H9 (cell line): ENCODE results near the gene MESD. TPM values are rescaled to one million over a fixed set of nuclear protein-coding genes. Genes with fewer than 3 reads are reported as not detected.

Experiments used
- DNase-seq: peaks from one replicate; pipeline ENCODE4 v3.0.0-alpha.2; 2017
- H2AFZ ChIP-seq: one replicate; pipeline ENCODE4 v1.6.1; 2013; ENCODE audit warnings: mild to moderate bottlenecking, low read length, control low read depth, moderate library complexity
- H2AK5ac ChIP-seq: 2 replicates; pipeline ENCODE4 v1.6.1; 2013; ENCODE audit warnings: low read length, control low read depth, mixed read lengths; ENCODE audit not compliant: insufficient read length
- H2BK120ac ChIP-seq: one replicate; pipeline ENCODE4 v1.6.1; 2013; ENCODE audit warnings: low read depth, mild to moderate bottlenecking, low read length, control low read depth, inconsistent platforms; ENCODE audit not compliant: poor library complexity, severe bottlenecking
- H2BK12ac ChIP-seq: 2 replicates; pipeline ENCODE4 v1.6.1; 2013; ENCODE audit warnings: low read length, control low read depth, mixed read lengths, low read depth; ENCODE audit not compliant: insufficient read length
- H2BK15ac ChIP-seq: 2 replicates; pipeline ENCODE4 v1.6.1; 2013; ENCODE audit warnings: low read depth, low read length, control low read depth
- H2BK20ac ChIP-seq: one replicate; pipeline ENCODE4 v1.6.1; 2013; ENCODE audit warnings: low read depth, mild to moderate bottlenecking, low read length, control low read depth, inconsistent platforms; ENCODE audit not compliant: poor library complexity, severe bottlenecking
- H2BK5ac ChIP-seq: 2 replicates; pipeline ENCODE4 v1.6.1; 2013; ENCODE audit warnings: low read length, control low read depth, mixed read lengths; ENCODE audit not compliant: insufficient read length
- H3K14ac ChIP-seq: 2 replicates; pipeline ENCODE4 v1.6.1; 2013; ENCODE audit warnings: low read length, control low read depth; ENCODE audit not compliant: insufficient read depth
- H3K18ac ChIP-seq: 2 replicates; pipeline ENCODE4 v1.6.1; 2013; ENCODE audit warnings: low read depth, mild to moderate bottlenecking, mixed read lengths, low read length, control low read depth; ENCODE audit not compliant: insufficient read length
- H3K23ac ChIP-seq: 2 replicates; pipeline ENCODE4 v1.6.1; 2013; ENCODE audit warnings: low read length, control low read depth, mixed read lengths, low read depth; ENCODE audit not compliant: insufficient read length
- H3K23me2 ChIP-seq: 2 replicates; pipeline ENCODE4 v1.6.1; 2013; ENCODE audit warnings: low read depth, mild to moderate bottlenecking, mixed read lengths, low read length, control low read depth; ENCODE audit not compliant: insufficient read length, poor library complexity, severe bottlenecking
- H3K27ac ChIP-seq: 2 replicates; pipeline ENCODE4 v1.5.1; 2013; ENCODE audit warnings: low read length, control low read depth, mixed read lengths, low read depth; ENCODE audit not compliant: insufficient read length
- H3K27me3 ChIP-seq: 2 replicates; pipeline ENCODE4 v1.6.1; 2013; ENCODE audit warnings: low read length, control low read depth, inconsistent platforms; ENCODE audit not compliant: insufficient read depth
- H3K4ac ChIP-seq: 2 replicates; pipeline ENCODE4 v1.6.1; 2013; ENCODE audit warnings: low read depth, mild to moderate bottlenecking, control low read depth, inconsistent platforms, low read length, moderate library complexity
- H3K4me1 ChIP-seq: 2 replicates; pipeline ENCODE4 v1.6.1; 2013; ENCODE audit warnings: low read length, control low read depth, inconsistent platforms; ENCODE audit not compliant: insufficient read depth
- H3K4me2 ChIP-seq: 2 replicates; pipeline ENCODE4 v1.6.1; 2013; ENCODE audit warnings: low read length, control low read depth, mixed read lengths; ENCODE audit not compliant: insufficient read length, insufficient read depth
- H3K56ac ChIP-seq: 2 replicates; pipeline ENCODE4 v1.6.1; 2013; ENCODE audit warnings: low read depth, mild to moderate bottlenecking, mixed read lengths, low read length, control low read depth; ENCODE audit not compliant: insufficient read length
- H3K79me1 ChIP-seq: 2 replicates; pipeline ENCODE4 v1.6.1; 2013; ENCODE audit warnings: low read depth, mild to moderate bottlenecking, moderate library complexity, low read length, control low read depth, inconsistent platforms; ENCODE audit not compliant: insufficient read depth, poor library complexity, severe bottlenecking
- H3K79me2 ChIP-seq: 2 replicates; pipeline ENCODE4 v1.6.1; 2013; ENCODE audit warnings: low read length, control low read depth, inconsistent platforms; ENCODE audit not compliant: insufficient read depth
- H3K9ac ChIP-seq: 2 replicates; pipeline ENCODE4 v1.6.1; 2013; ENCODE audit warnings: low read length, control low read depth, mixed read lengths; ENCODE audit not compliant: insufficient read length; ENCODE audit errors: extremely low read depth
- H3K9me3 ChIP-seq: one replicate; pipeline ENCODE4 v1.6.1; 2013; ENCODE audit warnings: low read depth, low read length, inconsistent platforms; ENCODE audit not compliant: control insufficient read depth
- H3T11ph ChIP-seq: one replicate; pipeline ENCODE4 v1.6.1; 2013; ENCODE audit warnings: mild to moderate bottlenecking, low read length, control low read depth, inconsistent platforms
- H4K20me1 ChIP-seq: one replicate; pipeline ENCODE4 v1.6.1; 2013; ENCODE audit not compliant: control insufficient read depth, insufficient read length, insufficient read depth
- H4K5ac ChIP-seq: 2 replicates; pipeline ENCODE4 v1.6.1; 2013; ENCODE audit warnings: low read depth, mild to moderate bottlenecking, mixed read lengths, low read length, control low read depth; ENCODE audit not compliant: insufficient read length
- H4K8ac ChIP-seq: replicated peaks from 2 replicates; pipeline ENCODE4 v1.6.1; 2013; ENCODE audit warnings: low read length, control low read depth, mixed read lengths, low read depth; ENCODE audit not compliant: insufficient read length
- H4K91ac ChIP-seq: 2 replicates; pipeline ENCODE4 v1.6.1; 2013; ENCODE audit warnings: low read depth, mild to moderate bottlenecking, moderate library complexity, mixed read lengths, low read length, control low read depth; ENCODE audit not compliant: insufficient read length
- H3K27ac Mint-ChIP-seq, 3 experiments: 2 replicates in 2 of 3; 3 replicates in 1 of 3; pipeline ENCODE4 v1.8.0; 2020 to 2021; ENCODE audit warnings: mixed read lengths in 3 of 3, mild to moderate bottlenecking in 1 of 3, moderate library complexity in 1 of 3
- H3K27me3 Mint-ChIP-seq: 2 replicates; pipeline ENCODE4 v1.8.0; 2021; ENCODE audit warnings: low read depth, mild to moderate bottlenecking, moderate library complexity, mixed read lengths
- H3K36me3 Mint-ChIP-seq, 3 experiments: 2 replicates in 2 of 3; 3 replicates in 1 of 3; pipeline ENCODE4 v1.8.0; 2020 to 2021; ENCODE audit warnings: low read depth in 3 of 3, mixed read lengths in 3 of 3; ENCODE audit not compliant: insufficient read depth in 1 of 3
- H3K4me1 Mint-ChIP-seq, 2 experiments: 2 replicates each; pipeline ENCODE4 v1.8.0; 2020; ENCODE audit warnings: mixed read lengths in 2 of 2
- H3K4me3 Mint-ChIP-seq, 2 experiments: 2 replicates in 1 of 2; 3 replicates in 1 of 2; pipeline ENCODE4 v1.8.0; 2020 to 2021; ENCODE audit warnings: mild to moderate bottlenecking in 2 of 2, mixed read lengths in 2 of 2, moderate library complexity in 1 of 2
- H3K9me3 Mint-ChIP-seq, 2 experiments: 2 replicates in 1 of 2; 3 replicates in 1 of 2; pipeline ENCODE4 v1.8.0; 2020; ENCODE audit warnings: mild to moderate bottlenecking in 2 of 2, mixed read lengths in 2 of 2, moderate library complexity in 1 of 2
- WGBS: extraction: QIAGEN DNeasy Blood & Tissue Kit; methylation state at CpG from one replicate; pipeline ENCODE4 v1.1.7; 2013; ENCODE audit warnings: missing lambda C conversion rate, low lambda C conversion rate, mixed read lengths; ENCODE audit not compliant: insufficient read length; ENCODE audit errors: extremely low coverage; 5-methylcytosine and 5-hydroxymethylcytosine counted together
- total RNA-seq: library from RNA; stranded (reverse); gene quantifications from 2 replicates; pipeline ENCODE4 v1.2.1, GENCODE V29; 2021
- TF ChIP-seq, protein P1 (sequence below): fragments of 200-600 bp; sonication (generic); conservative IDR thresholded peaks from 3 replicates; pipeline ENCODE4 v1.8.0; 2021; ENCODE audit warnings: antibody characterized with exemption, mild to moderate bottlenecking

MESD gene
- total RNA-seq, 1 experiment from 2014 or later: 29.1 TPM

DNA sequence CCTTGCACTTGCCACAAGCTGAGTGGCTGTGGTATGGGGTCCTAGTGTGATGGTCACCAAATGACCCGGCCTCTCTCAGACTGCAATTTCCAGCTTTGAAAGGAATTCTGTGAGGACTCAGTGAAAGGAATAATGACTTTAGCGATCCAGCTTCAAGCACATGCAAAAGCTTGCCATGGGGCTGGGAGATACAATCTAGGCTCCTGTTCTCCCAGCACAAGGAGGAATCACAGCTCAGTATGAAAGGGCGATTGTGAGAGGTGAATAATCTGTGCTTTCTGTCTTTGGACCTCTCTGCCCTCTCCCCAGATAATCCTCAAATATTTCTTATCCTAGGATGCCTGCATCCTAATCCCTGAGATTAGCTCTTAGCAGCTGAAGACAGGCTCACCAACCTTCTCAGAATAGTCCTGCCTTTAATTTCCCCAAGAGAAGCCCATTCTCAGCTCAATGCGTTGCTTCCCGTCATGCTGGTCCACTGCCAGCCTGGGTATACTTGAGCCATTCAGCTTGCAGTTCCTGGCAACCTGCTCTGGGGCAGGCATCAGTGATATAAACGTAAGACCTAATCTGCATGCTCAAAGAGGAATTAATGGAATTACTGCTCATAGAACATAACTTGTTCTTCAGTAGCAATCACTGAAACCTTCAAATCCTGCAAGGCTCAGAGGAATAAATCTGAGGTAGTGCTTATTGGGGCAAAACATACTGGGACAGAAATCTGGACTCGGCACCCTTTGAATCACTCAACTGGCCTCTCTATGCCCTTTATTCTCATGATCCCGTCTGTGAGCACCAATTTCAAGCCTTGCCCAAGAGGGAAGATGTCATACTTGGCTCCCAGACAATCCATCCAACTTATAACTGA is 26.2 kb upstream of the MESD start:
- Histone ChIP-seq H3K4me2 (no peak overlapping the region), H2BK20ac (no peak overlapping the region), H2BK12ac (no peak overlapping the region), H2BK15ac (no peak overlapping the region), H3K27me3 (no peaks in the 10 kb centered on the region), H3K27ac (no peak overlapping the region), H2AK5ac (no peak overlapping the region), H4K5ac (no peak overlapping the region), H2BK5ac (no peak overlapping the region), H3T11ph (no peak overlapping the region), H3K9ac (no peak overlapping the region), H3K18ac (no peak overlapping the region), H2AFZ (no peak overlapping the region), H3K23ac (no peak overlapping the region), H3K4me1 (no peaks in the 10 kb centered on the region), H4K8ac (no peak overlapping the region), H2BK120ac (no peak overlapping the region), H3K79me2 (no peaks in the 10 kb centered on the region), H3K56ac (no peak overlapping the region), H4K91ac (no peak overlapping the region), H3K23me2 (no peaks in the 10 kb centered on the region), H3K79me1 (no peaks in the 10 kb centered on the region), H3K9me3 (no peaks in the 10 kb centered on the region), H3K14ac (no peak overlapping the region), H3K4ac (no peak overlapping the region), H4K20me1 (no peaks in the 10 kb centered on the region)
- Mint-ChIP-seq H3K9me3 (no peaks in the 10 kb centered on the region), H3K4me3 (no peak overlapping the region), H3K27ac (no peak overlapping the region), H3K27me3 (no peaks in the 10 kb centered on the region; the same call in 1 of the 2 replicates), H3K36me3 (no peaks in the 10 kb centered on the region; a peak in 1 of 7 replicates), H3K4me1 (peaks cover 0 to 7% of the 10 kb centered on the region in 2 experiments; a peak in 2 of 4 replicates)
- DNase-seq: no peak
- TF ChIP-seq, protein P1, sequence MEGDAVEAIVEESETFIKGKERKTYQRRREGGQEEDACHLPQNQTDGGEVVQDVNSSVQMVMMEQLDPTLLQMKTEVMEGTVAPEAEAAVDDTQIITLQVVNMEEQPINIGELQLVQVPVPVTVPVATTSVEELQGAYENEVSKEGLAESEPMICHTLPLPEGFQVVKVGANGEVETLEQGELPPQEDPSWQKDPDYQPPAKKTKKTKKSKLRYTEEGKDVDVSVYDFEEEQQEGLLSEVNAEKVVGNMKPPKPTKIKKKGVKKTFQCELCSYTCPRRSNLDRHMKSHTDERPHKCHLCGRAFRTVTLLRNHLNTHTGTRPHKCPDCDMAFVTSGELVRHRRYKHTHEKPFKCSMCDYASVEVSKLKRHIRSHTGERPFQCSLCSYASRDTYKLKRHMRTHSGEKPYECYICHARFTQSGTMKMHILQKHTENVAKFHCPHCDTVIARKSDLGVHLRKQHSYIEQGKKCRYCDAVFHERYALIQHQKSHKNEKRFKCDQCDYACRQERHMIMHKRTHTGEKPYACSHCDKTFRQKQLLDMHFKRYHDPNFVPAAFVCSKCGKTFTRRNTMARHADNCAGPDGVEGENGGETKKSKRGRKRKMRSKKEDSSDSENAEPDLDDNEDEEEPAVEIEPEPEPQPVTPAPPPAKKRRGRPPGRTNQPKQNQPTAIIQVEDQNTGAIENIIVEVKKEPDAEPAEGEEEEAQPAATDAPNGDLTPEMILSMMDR: no peak
- WGBS: no CpG with 5 or more reads among the region's 8 CpGs
